GM18907 (cell line): ENCODE measurements around the gene RGMA.
"Not testable (repeated sequence)": the region's sequence is repeated elsewhere in the genome, so short reads cannot be mapped to it uniquely, and the experiment has no call there.

Experiments used
- ATAC-seq: cut with Tn5 transposase; IDR thresholded peaks from one replicate; pipeline ENCODE4 v1.9.1; 2021; ENCODE audit warnings: mild to moderate bottlenecking, moderate library complexity; ENCODE audit not compliant: unreplicated experiment

RGMA gene

GRCh38 chr15:93049233-93049632 is 39.8 kb downstream of the RGMA start:
- ATAC-seq: no peak

- no peak for ATAC-seq
Observed at GRCh38 chr15:93048759-93049161, 40.3 kb downstream of the RGMA start.

GRCh38 chr15:93048426-93048721 is 40.6 kb downstream of the RGMA start:
- ATAC-seq: no peak

- ATAC-seq: no peak
Observed at GRCh38 chr15:93047621-93048425, 41.2 kb downstream of the RGMA start.

- no peak for ATAC-seq
Observed at GRCh38 chr15:93046721-93047120, 42.3 kb downstream of the RGMA start.

- ATAC-seq: no peak
Observed at GRCh38 chr15:93046120-93046519, 42.9 kb downstream of the RGMA start.

- no peak for ATAC-seq
Observed at GRCh38 chr15:93045191-93045785, 43.7 kb downstream of the RGMA start.

GRCh38 chr15:93044301-93045190 is 44.5 kb downstream of the RGMA start:
- no peak for ATAC-seq

- no peak for ATAC-seq
Observed at GRCh38 chr15:93043621-93044300, 45.2 kb downstream of the RGMA start.

- ATAC-seq: no peak
Observed at GRCh38 chr15:93042691-93043378, 46.2 kb downstream of the RGMA start.

GRCh38 chr15:93042211-93042610 is 46.8 kb downstream of the RGMA start:
- ATAC-seq: no peak

GRCh38 chr15:93041159-93041547 is 47.9 kb downstream of the RGMA start:
- no peak for ATAC-seq

GRCh38 chr15:93040288-93041158 is 48.5 kb downstream of the RGMA start:
- ATAC-seq: no peak

GRCh38 chr15:93039562-93040287 is 49.3 kb downstream of the RGMA start:
- ATAC-seq: not testable (repeated sequence)

- ATAC-seq: no peak
Observed at GRCh38 chr15:93037820-93038705, 50.9 kb downstream of the RGMA start.

- ATAC-seq: no peak
Observed at GRCh38 chr15:93036951-93037819, 51.8 kb downstream of the RGMA start.
